Panc1 (cell line): ENCODE measurements around the gene CYRIA.

Experiments used
- POLR2AphosphoS5 ChIP-seq: IDR thresholded peaks from 2 replicates; pipeline ENCODE4 v1.6.1; 2012; ENCODE audit warnings: mild to moderate bottlenecking, low read depth, low read length, moderate library complexity
- SIN3A ChIP-seq: IDR thresholded peaks from 2 replicates; pipeline ENCODE4 v1.6.1; 2012; ENCODE audit warnings: low read depth, mild to moderate bottlenecking, low read length, moderate library complexity, borderline replicate concordance; ENCODE audit not compliant: insufficient read depth
- TF ChIP-seq, protein P1 (sequence below): fragments of 450-650 bp; IDR thresholded peaks from 2 replicates; pipeline ENCODE4 v1.5.1; 2017; ENCODE audit warnings: mild to moderate bottlenecking

DNA sequence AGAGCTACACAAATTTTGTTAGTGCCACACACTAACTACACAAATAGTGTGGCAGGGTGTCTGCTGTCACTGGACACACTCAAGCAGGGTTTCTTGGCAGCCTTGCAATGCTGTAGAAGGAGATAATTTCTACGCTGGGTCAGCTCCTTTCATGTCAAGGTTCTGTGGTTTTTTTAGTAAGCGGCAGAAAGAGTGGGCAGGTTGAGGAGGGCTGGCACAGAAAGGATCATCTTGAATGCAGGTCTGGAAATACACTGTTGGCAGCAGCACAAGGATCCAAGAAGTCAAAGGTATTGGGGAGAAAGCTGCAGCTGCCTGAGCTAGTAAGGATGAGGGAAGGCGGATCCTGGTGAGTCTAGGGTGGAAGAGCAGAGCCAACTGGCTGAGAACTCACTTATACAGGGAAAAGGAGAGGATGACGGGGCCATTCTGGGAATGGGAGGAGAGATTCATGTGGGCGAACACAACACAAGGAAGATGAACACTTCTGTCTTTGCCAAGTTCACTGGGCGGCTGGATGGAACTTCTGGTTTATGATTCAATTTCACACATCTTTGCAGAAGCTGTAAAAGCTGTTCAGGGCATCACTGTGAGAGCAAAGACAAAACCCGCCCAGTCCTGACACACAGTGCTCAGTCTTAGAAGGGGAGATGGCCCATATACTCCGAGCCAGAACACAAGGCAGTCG is 16.9 kb upstream of the CYRIA start:
- TF ChIP-seq POLR2AphosphoS5 = no peak
- TF ChIP-seq, protein P1, sequence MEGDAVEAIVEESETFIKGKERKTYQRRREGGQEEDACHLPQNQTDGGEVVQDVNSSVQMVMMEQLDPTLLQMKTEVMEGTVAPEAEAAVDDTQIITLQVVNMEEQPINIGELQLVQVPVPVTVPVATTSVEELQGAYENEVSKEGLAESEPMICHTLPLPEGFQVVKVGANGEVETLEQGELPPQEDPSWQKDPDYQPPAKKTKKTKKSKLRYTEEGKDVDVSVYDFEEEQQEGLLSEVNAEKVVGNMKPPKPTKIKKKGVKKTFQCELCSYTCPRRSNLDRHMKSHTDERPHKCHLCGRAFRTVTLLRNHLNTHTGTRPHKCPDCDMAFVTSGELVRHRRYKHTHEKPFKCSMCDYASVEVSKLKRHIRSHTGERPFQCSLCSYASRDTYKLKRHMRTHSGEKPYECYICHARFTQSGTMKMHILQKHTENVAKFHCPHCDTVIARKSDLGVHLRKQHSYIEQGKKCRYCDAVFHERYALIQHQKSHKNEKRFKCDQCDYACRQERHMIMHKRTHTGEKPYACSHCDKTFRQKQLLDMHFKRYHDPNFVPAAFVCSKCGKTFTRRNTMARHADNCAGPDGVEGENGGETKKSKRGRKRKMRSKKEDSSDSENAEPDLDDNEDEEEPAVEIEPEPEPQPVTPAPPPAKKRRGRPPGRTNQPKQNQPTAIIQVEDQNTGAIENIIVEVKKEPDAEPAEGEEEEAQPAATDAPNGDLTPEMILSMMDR = no peak
- TF ChIP-seq SIN3A = no peak
